Activated T-helper 1 cell treated with anti-CD3 and anti-CD28 coated beads, Interleukin-12 subunit alpha, Interleukin-12 subunit beta, Interleukin-2, Interleukin-4 antibody, amounts not matched to agents 30 ng/mL and 10 ng/mL and 1 ng/mL, durations not matched to agents 14 hours and 24 hours and 36 hours (primary cell): ENCODE results near the gene CGB5. TPM values are rescaled to one million over a fixed set of nuclear protein-coding genes. Genes with fewer than 3 reads are reported as not detected.
"Not testable (repeated sequence)": the region's sequence is repeated elsewhere in the genome, so short reads cannot be mapped to it uniquely, and the experiment has no call there.

Source experiments
- DNase-seq: peaks from one replicate; pipeline ENCODE4 v3.0.0; 2021; ENCODE audit warnings: low spot score
- H3K27ac Mint-ChIP-seq: one replicate; pipeline ENCODE4 v1.8.0; 2021; ENCODE audit warnings: mild to moderate bottlenecking, mixed read lengths
- H3K27me3 Mint-ChIP-seq: one replicate; pipeline ENCODE4 v1.8.0; 2022; ENCODE audit warnings: mild to moderate bottlenecking, moderate library complexity, mixed read lengths; ENCODE audit not compliant: insufficient read depth
- H3K36me3 Mint-ChIP-seq: one replicate; pipeline ENCODE4 v1.8.0; 2021; ENCODE audit warnings: low read depth, mixed read lengths
- H3K4me1 Mint-ChIP-seq: one replicate; pipeline ENCODE4 v1.8.0; 2021; ENCODE audit warnings: low read depth, mixed read lengths
- H3K4me3 Mint-ChIP-seq: one replicate; pipeline ENCODE4 v1.8.0; 2021; ENCODE audit warnings: mild to moderate bottlenecking, moderate library complexity, mixed read lengths
- H3K9me3 Mint-ChIP-seq: one replicate; pipeline ENCODE4 v1.8.0; 2021; ENCODE audit warnings: mixed read lengths
- intact Hi-C: fragments of 100-400 bp; cut with micrococcal nuclease; formaldehyde crosslinking; loops from one replicate; pipeline ENCODE4 v1.15.1; 2024
- total RNA-seq: library from RNA; stranded (reverse); gene quantifications from 2 replicates; pipeline ENCODE4 v1.2.3, GENCODE V29; 2022

Gene CGB5
- total RNA-seq, 1 donor from 2014 or later, result not detected

DNA sequence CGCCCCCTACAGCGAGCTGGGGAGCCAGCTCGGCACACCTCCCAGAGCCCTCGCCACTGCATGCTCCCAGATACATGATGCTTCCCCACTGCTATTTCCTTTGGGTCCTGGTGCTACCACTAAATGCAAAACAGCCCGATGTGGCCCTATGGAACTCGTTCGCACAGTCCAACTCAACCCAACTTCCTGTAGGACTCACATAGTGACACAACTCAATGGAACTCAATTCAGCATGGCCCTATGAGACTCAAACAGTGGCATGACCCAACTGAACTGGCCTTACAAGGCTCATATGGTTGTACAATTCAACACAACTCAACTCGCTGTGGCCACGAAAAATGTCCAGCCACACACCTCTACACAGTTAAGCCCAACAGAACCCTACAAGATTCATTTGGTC lies 25.4 kb downstream of the CGB5 start:
- intact Hi-C loops, result no loop called here
- H3K4me1 Mint-ChIP-seq, result peaks cover 10% of the 10 kb centered on the region

DNA sequence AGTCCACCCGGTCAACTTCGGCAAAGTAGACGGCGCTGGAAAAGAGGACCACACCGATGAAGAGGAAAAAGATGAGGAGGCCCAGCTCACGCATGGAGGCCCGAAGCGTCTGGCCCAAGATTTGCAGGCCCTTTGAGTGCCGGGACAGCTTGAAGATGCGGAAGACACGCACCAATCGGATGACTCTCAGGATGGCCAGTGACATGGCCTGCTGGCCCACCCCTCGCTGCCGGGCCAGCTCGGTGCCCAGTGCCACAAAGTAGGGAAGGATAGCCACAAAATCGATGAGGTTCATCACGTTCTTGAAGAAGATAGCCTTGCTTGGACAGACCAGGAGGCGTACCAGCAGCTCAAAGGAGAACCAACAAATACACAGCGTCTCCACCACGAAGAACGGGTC lies 26.8 kb downstream of the CGB5 start:
- Mint-ChIP-seq H3K9me3 (no peaks in the 10 kb centered on the region), H3K4me3 (no peak overlapping the region), H3K36me3 (peaks cover 3% of the 10 kb centered on the region), H3K27ac (peak overlapping the region; percentile 45), H3K4me1 (peaks cover 10% of the 10 kb centered on the region), H3K27me3 (peaks cover 71% of the 10 kb centered on the region)
- intact Hi-C loops, result no loop called here
- no peak for DNase-seq

More for the DNA sequence above, 25.4 kb downstream of the CGB5 start:
- Mint-ChIP-seq H3K36me3 (peaks cover 3% of the 10 kb centered on the region), H3K27ac (no peak overlapping the region), H3K9me3 (no peaks in the 10 kb centered on the region), H3K4me3 (no peak overlapping the region), H3K27me3 (peaks cover 75% of the 10 kb centered on the region)
- DNase-seq, result no peak

DNA sequence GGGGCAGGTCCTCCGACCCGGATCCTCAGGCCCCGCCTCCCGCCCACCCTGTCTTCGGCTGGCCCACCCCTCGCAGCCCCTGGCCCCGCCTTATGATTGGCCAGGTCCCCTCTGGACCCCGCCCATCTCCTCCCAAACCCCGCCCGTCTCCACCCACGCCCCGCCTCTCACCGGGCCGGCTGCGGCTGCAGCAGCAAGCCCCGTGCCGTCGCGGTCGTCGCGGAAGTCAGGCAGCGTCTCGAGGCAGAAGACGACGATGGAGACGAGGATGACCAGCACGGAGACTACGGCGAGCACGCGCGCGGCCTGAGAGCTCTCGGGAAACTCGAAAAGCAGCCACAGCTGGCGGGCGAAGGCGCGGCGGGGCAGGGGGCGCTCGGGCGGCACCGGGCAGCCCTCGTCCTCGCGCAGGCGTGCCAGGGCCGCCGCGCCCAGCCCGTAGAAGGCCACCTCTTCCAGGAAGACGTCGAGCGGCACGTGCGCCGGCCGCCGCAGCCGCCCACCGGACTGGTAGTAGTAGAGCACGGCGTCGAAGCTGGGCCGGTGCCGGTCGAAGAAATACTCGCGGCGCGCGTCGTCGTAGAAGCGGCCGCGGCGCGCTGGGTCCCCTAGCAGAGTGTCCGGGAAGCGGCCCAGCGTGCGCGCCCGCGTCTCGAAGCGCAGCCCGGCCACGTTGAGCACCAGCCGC lies 28.4 kb downstream of the CGB5 start:
- no peak for DNase-seq
- no peak overlapping the region for H3K4me3 Mint-ChIP-seq
- H3K27ac Mint-ChIP-seq, result no peak overlapping the region
- H3K27me3 Mint-ChIP-seq, result peaks cover 56% of the 10 kb centered on the region
- intact Hi-C loops, result no loop called here
- H3K4me1 Mint-ChIP-seq, result peaks cover 10% of the 10 kb centered on the region
- no peaks in the 10 kb centered on the region for H3K9me3 Mint-ChIP-seq
- peaks cover 3% of the 10 kb centered on the region for H3K36me3 Mint-ChIP-seq

DNA sequence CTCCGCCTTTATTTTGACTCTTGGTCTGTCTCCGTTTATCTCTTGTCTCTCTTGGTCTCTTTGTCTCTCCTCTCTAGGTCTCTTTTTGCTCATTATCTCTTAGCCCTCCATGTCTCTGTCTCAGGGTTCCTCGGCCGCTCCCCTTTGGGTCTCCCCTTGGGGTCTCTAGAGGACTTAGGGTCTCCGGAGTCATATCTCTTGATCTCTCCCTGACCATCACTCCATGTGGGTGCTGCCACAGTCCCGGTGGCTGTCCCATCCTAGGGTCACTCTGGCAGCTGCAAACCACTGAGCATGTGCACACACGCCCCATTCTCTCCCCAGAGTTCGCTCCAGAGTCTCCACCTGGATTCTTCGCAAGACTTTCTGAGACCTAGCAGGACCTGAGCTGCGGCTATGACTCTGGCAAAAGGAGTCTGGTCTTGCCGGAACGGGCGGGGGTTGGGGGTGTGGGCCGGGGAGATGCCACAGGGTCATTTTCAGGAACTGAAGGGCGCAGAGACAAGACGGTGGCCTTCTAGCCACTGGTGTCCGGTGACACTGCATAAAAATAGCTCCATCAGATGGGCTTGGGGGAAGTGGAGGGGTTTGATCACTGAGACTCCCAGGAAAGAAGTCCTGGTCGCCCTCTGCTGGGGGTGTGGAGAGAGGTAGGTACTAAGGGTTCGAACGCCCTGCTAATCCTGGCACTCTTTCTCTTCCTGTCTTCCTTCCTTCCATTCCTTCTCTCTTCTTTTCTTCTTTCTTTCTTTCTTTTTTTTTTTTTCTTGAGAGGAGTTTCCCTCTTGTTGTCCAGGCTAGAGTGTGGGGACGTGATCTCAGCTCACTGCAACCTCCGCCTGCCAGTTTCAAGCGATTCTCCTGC lies 30.1 kb downstream of the CGB5 start:
- H3K27me3 Mint-ChIP-seq, result peaks cover 42% of the 10 kb centered on the region
- intact Hi-C loops, result no loop called here
- peak overlapping the region; percentile 42 for H3K4me3 Mint-ChIP-seq
- peaks cover 3% of the 10 kb centered on the region for H3K36me3 Mint-ChIP-seq
- peaks cover 10% of the 10 kb centered on the region for H3K4me1 Mint-ChIP-seq
- no peak for DNase-seq
- no peaks in the 10 kb centered on the region for H3K9me3 Mint-ChIP-seq
- H3K27ac Mint-ChIP-seq, result no peak overlapping the region

DNA sequence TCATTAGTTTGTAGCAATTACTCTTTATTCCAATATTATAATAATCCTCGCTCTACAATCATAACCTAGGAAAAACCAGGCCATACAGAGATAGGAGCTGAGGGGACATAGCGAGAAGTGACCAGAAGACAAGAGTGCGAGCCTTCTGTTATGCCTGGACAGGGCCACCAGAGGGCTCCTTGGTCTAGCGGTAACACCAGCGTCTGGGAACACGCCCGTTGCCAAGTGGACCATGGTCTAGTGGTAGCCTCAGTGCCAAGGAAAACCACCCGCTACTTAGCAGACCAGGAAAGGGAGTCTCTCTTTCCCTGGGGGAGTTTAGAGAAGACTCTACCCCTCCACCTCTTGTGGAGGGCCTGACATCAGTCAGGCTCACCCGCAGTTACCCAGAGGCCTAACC lies 31.2 kb downstream of the CGB5 start:
- H3K27ac Mint-ChIP-seq, DNase-seq, H3K9me3 Mint-ChIP-seq, H3K4me3 Mint-ChIP-seq, H3K36me3 Mint-ChIP-seq: not testable (repeated sequence)
- Mint-ChIP-seq H3K4me1 (peaks cover 10% of the 10 kb centered on the region), H3K27me3 (peaks cover 33% of the 10 kb centered on the region)
- intact Hi-C loops, result loop anchor here (1.0 kb wide), 1 partner anchor 71 kb away; no protein-coding TSS in a partner anchor

DNA sequence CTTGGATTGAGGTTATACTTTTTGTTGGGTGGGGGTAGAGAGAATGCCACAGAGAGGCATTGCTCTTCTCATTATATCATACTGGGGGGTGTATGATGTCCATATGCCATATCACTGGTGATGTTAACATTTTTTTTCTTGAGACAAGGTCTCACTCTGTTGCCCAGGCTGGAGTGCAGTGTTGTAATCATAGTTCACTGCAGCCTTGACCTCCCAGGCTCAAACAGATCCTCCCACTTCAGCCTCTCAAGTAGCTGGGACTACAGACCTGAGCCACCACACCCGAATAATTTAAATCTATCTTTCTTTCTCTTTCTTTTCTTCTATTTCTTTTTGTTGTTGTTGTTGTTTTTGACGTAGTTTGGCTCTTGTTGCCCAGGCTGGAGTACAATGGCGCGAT lies 36.7 kb downstream of the CGB5 start:
- intact Hi-C loops, result no loop called here
- peaks cover 5% of the 10 kb centered on the region for H3K4me1 Mint-ChIP-seq
- no peaks in the 10 kb centered on the region for H3K9me3 Mint-ChIP-seq
- H3K27me3 Mint-ChIP-seq, result peaks cover 2% of the 10 kb centered on the region
- no peak for DNase-seq
- no peaks in the 10 kb centered on the region for H3K36me3 Mint-ChIP-seq
- H3K4me3 Mint-ChIP-seq, result no peak overlapping the region
- no peak overlapping the region for H3K27ac Mint-ChIP-seq

DNA sequence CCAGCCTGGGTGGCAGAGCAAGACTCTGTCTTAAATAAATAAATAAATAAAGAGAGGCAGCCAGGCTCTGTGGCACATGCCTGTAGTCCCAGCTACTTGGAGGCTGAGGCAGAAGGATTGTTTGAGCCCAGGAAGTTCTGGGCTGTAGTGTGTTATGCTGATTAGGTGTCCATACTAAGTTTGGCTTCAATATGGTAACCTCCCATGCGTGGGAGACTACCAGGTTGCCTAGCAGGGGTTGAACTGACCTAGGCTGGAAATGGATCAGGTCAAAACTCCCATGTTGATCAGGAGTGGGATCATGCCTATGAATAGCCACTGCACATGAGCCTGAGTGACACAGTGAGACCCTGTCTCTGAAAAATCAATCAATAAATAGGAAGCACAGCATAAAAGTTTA lies 37.6 kb downstream of the CGB5 start:
- no peak for DNase-seq
- peaks cover 6% of the 10 kb centered on the region for H3K36me3 Mint-ChIP-seq
- H3K27ac Mint-ChIP-seq, result no peak overlapping the region
- H3K4me3 Mint-ChIP-seq, result no peak overlapping the region
- H3K27me3 Mint-ChIP-seq, result peaks cover 2% of the 10 kb centered on the region
- no peaks in the 10 kb centered on the region for H3K9me3 Mint-ChIP-seq
- intact Hi-C loops, result no loop called here
- H3K4me1 Mint-ChIP-seq, result peaks cover 10% of the 10 kb centered on the region

DNA sequence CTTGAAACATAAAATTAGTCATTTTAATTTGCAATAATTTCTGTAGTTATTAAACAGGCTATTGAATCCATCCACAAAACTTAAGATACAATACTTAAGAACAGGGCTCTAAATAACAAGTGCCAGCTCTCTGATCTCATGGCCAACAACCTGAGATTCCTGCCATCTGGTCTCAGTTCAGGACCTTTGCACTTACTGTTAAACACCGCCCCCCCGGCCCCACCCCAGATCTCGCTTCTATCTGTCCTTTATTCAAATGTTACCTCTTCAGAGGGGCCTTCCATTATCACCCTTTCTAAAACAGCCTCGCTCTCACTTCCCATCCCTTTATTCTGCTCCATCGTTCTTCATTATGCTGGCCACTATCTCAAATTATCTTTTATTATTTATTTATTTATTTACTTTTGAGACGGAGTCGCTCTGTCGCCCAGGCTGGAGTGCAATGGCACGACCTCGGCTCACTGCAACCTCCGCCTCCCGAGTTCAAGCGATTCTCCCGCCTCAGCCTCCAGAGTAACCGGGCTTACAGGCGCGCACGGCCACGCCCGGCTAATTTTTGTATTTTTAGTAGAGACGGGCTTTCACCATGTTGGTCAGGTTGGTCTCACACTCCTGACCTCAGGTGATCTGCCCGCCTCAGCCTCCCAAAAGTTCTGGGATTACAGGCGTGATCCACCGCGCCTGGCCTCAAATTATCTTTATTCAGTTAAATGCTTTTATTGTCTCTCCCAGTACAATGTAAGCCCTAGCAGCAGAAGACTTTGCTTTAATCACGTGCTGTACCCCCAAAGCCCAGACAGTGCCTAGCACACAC lies 40.8 kb downstream of the CGB5 start:
- DNase-seq, result no peak
- peak overlapping the region; percentile 99 for H3K4me3 Mint-ChIP-seq
- H3K9me3 Mint-ChIP-seq, result no peaks in the 10 kb centered on the region
- intact Hi-C loops, result loop anchor here (1.0 kb wide), 5 partner anchors 13 to 91 kb away; partner anchors contain the start of genes C19orf73, GYS1, LIN7B and PPFIA3
- H3K4me1 Mint-ChIP-seq, result peaks cover 22% of the 10 kb centered on the region
- peak overlapping the region; percentile 80 for H3K27ac Mint-ChIP-seq
- H3K36me3 Mint-ChIP-seq, result peaks cover 19% of the 10 kb centered on the region
- peaks cover 2% of the 10 kb centered on the region for H3K27me3 Mint-ChIP-seq

DNA sequence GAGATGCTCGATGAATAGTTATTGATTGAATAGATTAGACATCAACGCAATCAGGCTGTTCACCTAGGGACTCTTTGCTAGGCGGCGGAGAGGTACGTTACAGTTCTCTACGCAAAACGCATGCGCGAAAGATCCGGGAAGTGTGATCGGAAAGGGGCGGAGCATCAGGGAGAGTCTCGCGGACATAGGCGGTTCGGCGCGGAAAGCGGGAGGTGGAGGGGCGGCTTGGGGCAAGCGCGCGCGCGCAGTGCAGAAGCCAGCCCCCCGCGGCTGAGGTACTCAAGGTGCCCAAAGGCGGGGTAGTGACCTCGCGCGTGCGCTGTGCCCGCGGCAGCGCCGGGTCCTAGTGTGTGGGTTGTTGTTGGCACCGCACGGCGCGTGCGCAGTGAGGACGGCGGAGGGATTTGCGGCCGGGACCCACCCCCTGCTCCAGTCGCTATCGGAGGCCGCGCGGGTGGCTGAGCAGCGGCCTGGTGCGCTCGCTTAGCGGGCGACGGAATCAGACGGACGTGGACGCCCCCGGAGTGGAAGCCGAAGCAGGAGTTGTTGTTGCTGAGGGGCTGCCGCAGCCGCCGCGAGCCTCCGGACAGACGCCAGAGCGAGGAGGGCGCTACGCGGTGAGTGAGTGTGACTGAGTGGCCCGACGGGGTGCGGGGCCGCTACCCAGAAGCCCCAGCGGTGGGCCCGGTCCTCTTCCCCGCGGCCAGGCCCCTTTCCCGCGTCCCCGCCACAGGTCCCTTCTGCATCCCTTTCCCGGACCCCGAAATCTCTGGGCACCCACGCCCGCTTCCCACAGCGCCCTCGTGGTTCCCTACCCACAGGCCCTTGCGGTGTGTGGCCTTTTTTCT lies 41.6 kb downstream of the CGB5 start, which contains the start of gene SNRNP70:
TSS of gene SNRNP70 (plus strand) at position 432 of the 848 bp plus-strand sequence. CDS start 964 bp downstream, outside the sequence.
- H3K9me3 Mint-ChIP-seq, result no peaks in the 10 kb centered on the region
- H3K4me3 Mint-ChIP-seq, result peak within 1 kb of the TSS; percentile 99
- intact Hi-C loops, result loop anchor here (1.0 kb wide), 5 partner anchors 12 to 92 kb away; partner anchors contain the start of genes C19orf73, GYS1, LIN7B and PPFIA3
- peak; percentile 99 for DNase-seq
- peak within 1 kb of the TSS; percentile 80 for H3K27ac Mint-ChIP-seq
- H3K36me3 Mint-ChIP-seq, result peaks cover 24% of the 10 kb centered on the region
- H3K4me1 Mint-ChIP-seq, result peaks cover 25% of the 10 kb centered on the region
- peaks cover 2% of the 10 kb centered on the region for H3K27me3 Mint-ChIP-seq

DNA sequence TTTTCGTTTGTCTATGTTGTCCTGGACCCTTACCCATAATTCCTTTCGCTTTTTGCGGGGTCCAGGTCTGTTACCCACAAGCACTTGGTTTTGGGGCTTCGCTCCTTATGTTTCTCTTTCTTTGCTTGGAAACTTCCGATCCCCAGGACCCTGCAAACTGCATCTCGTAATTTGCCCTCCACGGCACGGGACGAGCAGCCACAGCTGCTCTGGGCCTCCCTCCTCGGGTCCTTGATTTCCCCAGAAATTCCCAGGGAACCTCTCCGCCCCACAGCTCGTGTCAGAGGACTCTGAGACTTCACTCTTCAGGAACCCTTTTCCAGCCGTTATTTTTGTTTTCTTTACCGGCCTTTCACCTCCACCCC lies 42.2 kb downstream of the CGB5 start:
- Mint-ChIP-seq H3K9me3 (no peaks in the 10 kb centered on the region), H3K4me1 (peaks cover 31% of the 10 kb centered on the region), H3K4me3 (peak overlapping the region; percentile 99), H3K27me3 (peaks cover 2% of the 10 kb centered on the region), H3K36me3 (peaks cover 30% of the 10 kb centered on the region), H3K27ac (peak overlapping the region; percentile 80)
- intact Hi-C loops, result loop anchor here (1.0 kb wide), 5 partner anchors 11 to 93 kb away; partner anchors contain the start of genes C19orf73, GYS1, LIN7B and PPFIA3
- no peak for DNase-seq

DNA sequence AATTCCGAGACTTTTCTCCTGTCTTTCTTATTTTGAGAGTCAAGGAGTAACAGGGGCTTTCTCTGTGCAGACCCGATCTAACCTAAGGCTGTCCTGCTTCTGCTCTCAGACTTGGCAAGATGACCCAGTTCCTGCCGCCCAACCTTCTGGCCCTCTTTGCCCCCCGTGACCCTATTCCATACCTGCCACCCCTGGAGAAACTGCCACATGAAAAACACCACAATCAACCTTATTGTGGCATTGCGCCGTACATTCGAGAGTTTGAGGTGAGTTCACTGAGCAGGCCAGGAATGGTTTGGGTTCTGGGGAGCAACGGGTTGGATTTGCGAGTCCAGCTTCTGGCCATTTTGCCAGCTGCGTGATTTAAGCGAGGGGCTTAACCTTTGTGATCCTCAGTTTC lies 42.6 kb downstream of the CGB5 start:
- H3K27me3 Mint-ChIP-seq, result peaks cover 2% of the 10 kb centered on the region
- H3K9me3 Mint-ChIP-seq, result no peaks in the 10 kb centered on the region
- DNase-seq, result no peak
- H3K27ac Mint-ChIP-seq, result peak overlapping the region; percentile 80
- H3K36me3 Mint-ChIP-seq, result peaks cover 33% of the 10 kb centered on the region
- H3K4me1 Mint-ChIP-seq, result peaks cover 36% of the 10 kb centered on the region
- intact Hi-C loops, result no loop called here
- peak overlapping the region; percentile 99 for H3K4me3 Mint-ChIP-seq
